Measurements from ENCODE around the gene DRAXIN. TPM values are rescaled to one million over a fixed set of nuclear protein-coding genes. Genes with fewer than 3 reads are reported as not detected.

The DRAXIN gene
- total RNA-seq, 1 experiment from 2014 or later = 0.05 TPM

- Histone ChIP-seq H3K4me1 (no peaks in the 10 kb centered on the region), H3K36me3 (ENCODE audit: control insufficient read depth, insufficient read depth, low read length) (no peaks in the 10 kb centered on the region), H3K9me3 (no peaks in the 10 kb centered on the region), H3K27me3 (replicated peaks; ENCODE audit: control insufficient read depth, insufficient read depth, low read length) (no peaks in the 10 kb centered on the region), H3K4me3 (ENCODE audit: low read depth, low read length) (no peak overlapping the region)
- POLR2A ChIA-PET = interaction anchor here (0.6 kb wide), 1 partner anchor 629 kb away, joined by 3 read pairs; the partner anchor contains the start of gene EXOSC10
- Mint-ChIP-seq H3K27me3 (ENCODE audit: insufficient read depth, unreplicated experiment) (no peaks in the 10 kb centered on the region), H3K36me3 (ENCODE audit: insufficient read depth, unreplicated experiment) (no peaks in the 10 kb centered on the region), H3K4me3 (ENCODE audit: unreplicated experiment) (no peak overlapping the region), H3K27ac (ENCODE audit: unreplicated experiment) (no peak overlapping the region), H3K9me3 (ENCODE audit: unreplicated experiment) (no peaks in the 10 kb centered on the region), H3K4me1 (ENCODE audit: low read depth, unreplicated experiment) (no peaks in the 10 kb centered on the region)
- intact Hi-C loops (cut with micrococcal nuclease; ENCODE audit: unreplicated experiment) = no loop called here
- no peak for TF ChIP-seq CTCF (IDR thresholded peaks at IDR 0.05; ENCODE audit: insufficient read depth in 1 of 2, low read depth in 1 of 2, low read length in 1 of 2, severe bottlenecking in 1 of 2, unreplicated experiment in 1 of 2)
- no TSS peak for BruUV-seq (replicated peaks)
- DNase-seq = no peak
- CTCF ChIA-PET = no interaction called here
These were observed 36.8 kb downstream of the DRAXIN start for GRCh38 chr1:11728126-11728806.

- Histone ChIP-seq H3K4me3 (ENCODE audit: low read depth, low read length) (no peak overlapping the region), H3K9me3 (no peaks in the 10 kb centered on the region), H3K4me1 (no peaks in the 10 kb centered on the region), H3K27me3 (replicated peaks; ENCODE audit: control insufficient read depth, insufficient read depth, low read length) (no peaks in the 10 kb centered on the region), H3K36me3 (ENCODE audit: control insufficient read depth, insufficient read depth, low read length) (no peaks in the 10 kb centered on the region)
- Mint-ChIP-seq H3K36me3 (ENCODE audit: insufficient read depth, unreplicated experiment) (no peaks in the 10 kb centered on the region), H3K27me3 (ENCODE audit: insufficient read depth, unreplicated experiment) (no peaks in the 10 kb centered on the region), H3K9me3 (ENCODE audit: unreplicated experiment) (no peaks in the 10 kb centered on the region), H3K27ac (ENCODE audit: unreplicated experiment) (no peak overlapping the region), H3K4me3 (ENCODE audit: unreplicated experiment) (no peak overlapping the region), H3K4me1 (ENCODE audit: low read depth, unreplicated experiment) (no peaks in the 10 kb centered on the region)
- BruUV-seq (replicated peaks) = no TSS peak
- CTCF ChIA-PET = no interaction called here
- no peak for TF ChIP-seq CTCF (IDR thresholded peaks at IDR 0.05; ENCODE audit: insufficient read depth in 1 of 2, low read depth in 1 of 2, low read length in 1 of 2, severe bottlenecking in 1 of 2, unreplicated experiment in 1 of 2)
- POLR2A ChIA-PET = interaction anchor here (0.6 kb wide), 1 partner anchor 630 kb away, joined by 3 read pairs; the partner anchor contains the start of gene EXOSC10
- intact Hi-C loops (cut with micrococcal nuclease; ENCODE audit: unreplicated experiment) = no loop called here
- DNase-seq = no peak
These were observed 37.6 kb downstream of the DRAXIN start for GRCh38 chr1:11729155-11729497.

GRCh38 chr1:11729498-11730428 is 38.3 kb downstream of the DRAXIN start:
- Mint-ChIP-seq H3K27ac (ENCODE audit: unreplicated experiment) (no peak overlapping the region), H3K4me3 (ENCODE audit: unreplicated experiment) (no peak overlapping the region), H3K9me3 (ENCODE audit: unreplicated experiment) (no peaks in the 10 kb centered on the region), H3K4me1 (ENCODE audit: low read depth, unreplicated experiment) (no peaks in the 10 kb centered on the region), H3K27me3 (ENCODE audit: insufficient read depth, unreplicated experiment) (no peaks in the 10 kb centered on the region), H3K36me3 (ENCODE audit: insufficient read depth, unreplicated experiment) (no peaks in the 10 kb centered on the region)
- H3K4me1 ChIP-seq = no peaks in the 10 kb centered on the region
- no peak for DNase-seq
- intact Hi-C loops (cut with micrococcal nuclease; ENCODE audit: unreplicated experiment) = loop anchor here (10.0 kb wide), 1 partner anchor 75 kb away; the partner anchor contains the start of genes CLCN6 and MTHFR
- no peak for TF ChIP-seq CTCF (IDR thresholded peaks at IDR 0.05; ENCODE audit: insufficient read depth in 1 of 2, low read depth in 1 of 2, low read length in 1 of 2, severe bottlenecking in 1 of 2, unreplicated experiment in 1 of 2)
- H3K36me3 ChIP-seq (ENCODE audit: control insufficient read depth, insufficient read depth, low read length) = no peaks in the 10 kb centered on the region
- BruUV-seq (replicated peaks) = no TSS peak
- H3K9me3 ChIP-seq = no peaks in the 10 kb centered on the region
- H3K27me3 ChIP-seq (replicated peaks; ENCODE audit: control insufficient read depth, insufficient read depth, low read length) = no peaks in the 10 kb centered on the region
- CTCF ChIA-PET = no interaction called here
- H3K4me3 ChIP-seq (ENCODE audit: low read depth, low read length) = no peak overlapping the region
- POLR2A ChIA-PET = no interaction called here
